ENCODE results near the gene INPP5J. TPM values are rescaled to one million over a fixed set of nuclear protein-coding genes. Genes with fewer than 3 reads are reported as not detected.

Gene INPP5J
- total and polyA plus RNA-seq, 9 donors: 0.63 to 3.1 (median 1.1) TPM

GRCh38 chr22:31079095-31079642 is 43.6 kb upstream of the INPP5J start:
- H3K27ac ChIP-seq: no peak overlapping the region
- 73 to 82% (median 81%) methylated on average over 12 of the region's 12 CpGs for WGBS, 3 donors
- H3K36me3 ChIP-seq: no peaks in the 10 kb centered on the region
- H3K4me1 ChIP-seq (ENCODE audit: insufficient read depth): peaks cover 15% of the 10 kb centered on the region
- no peaks in the 10 kb centered on the region for H3K27me3 ChIP-seq
- intact Hi-C loops (cut with DNase I): no loop called here
- TF ChIP-seq EP300 (IDR thresholded peaks at IDR 0.05): no peak
- no peaks in the 10 kb centered on the region for H3K9me3 ChIP-seq
- H3K4me3 ChIP-seq: no peak overlapping the region
- DNase-seq: peak in 1 of 5 donors; percentile 38

GRCh38 chr22:31080164-31080847 is 42.5 kb upstream of the INPP5J start:
- WGBS, 3 donors: 23 to 32% (median 25%) methylated on average over 5 of the region's 5 CpGs
- intact Hi-C loops (cut with DNase I): loop anchor here in 3 of 4 donors (2.0 to 10.0 kb wide), 5 partner anchors 36 to 436 kb away; partner anchors contain the start of genes MORC2 (in 1 of the 3) and TUG1 (in 1 of the 3)
- TF ChIP-seq EP300 (IDR thresholded peaks at IDR 0.05) (no peak), CTCF (IDR thresholded peaks at IDR 0.05) (no peak), POLR2A (IDR thresholded peaks at IDR 0.05) (no peak)
- no peak for DNase-seq
- H3K4me1 ChIP-seq (ENCODE audit: insufficient read depth): peaks cover 15% of the 10 kb centered on the region
- H3K27ac ChIP-seq: peak overlapping the region; percentile 17 to 68
- H3K36me3 ChIP-seq: no peaks in the 10 kb centered on the region
- H3K9me3 ChIP-seq: no peaks in the 10 kb centered on the region
- no peaks in the 10 kb centered on the region for H3K27me3 ChIP-seq
- peak overlapping the region; percentile 88 for H3K4me3 ChIP-seq

- Histone ChIP-seq H3K9me3 (no peaks in the 10 kb centered on the region), H3K27ac (peak within 1 kb of the TSS; percentile 42 to 68), H3K36me3 (no peaks in the 10 kb centered on the region), H3K4me1 (ENCODE audit: insufficient read depth) (peaks cover 15% of the 10 kb centered on the region), H3K27me3 (no peaks in the 10 kb centered on the region), H3K4me3 (peak within 1 kb of the TSS; percentile 88)
- 0 to 1% (median 0%) methylated on average over 23 to 63 of the region's 63 CpGs for WGBS, 3 donors
- TF ChIP-seq CTCF (IDR thresholded peaks at IDR 0.05) (no peak), POLR2A (IDR thresholded peaks at IDR 0.05) (peak; percentile 95), EP300 (IDR thresholded peaks at IDR 0.05) (no peak)
- intact Hi-C loops (cut with DNase I): loop anchor here in 3 of 4 donors (2.0 to 10.0 kb wide), 5 partner anchors 36 to 436 kb away; partner anchors contain the start of genes MORC2 (in 1 of the 3) and TUG1 (in 1 of the 3)
- peak; percentile 94 to 97 (median 96) for DNase-seq
Observed at GRCh38 chr22:31080848-31081649, 41.7 kb upstream of the INPP5J start, which contains the start of gene SMTN. TSS of gene SMTN (plus strand) at chr22:31081318. CDS start at chr22:31083259, 1,941 bp downstream.

GRCh38 chr22:31081963-31082605 is 40.7 kb upstream of the INPP5J start:
- H3K27me3 ChIP-seq: no peaks in the 10 kb centered on the region
- 6 to 15% (median 15%) methylated on average over 6 of the region's 6 CpGs for WGBS, 3 donors
- H3K27ac ChIP-seq: peak overlapping the region in 1 of 2 donors; percentile 42
- TF ChIP-seq CTCF (IDR thresholded peaks at IDR 0.05): no peak
- TF ChIP-seq EP300 (IDR thresholded peaks at IDR 0.05): no peak
- TF ChIP-seq POLR2A (IDR thresholded peaks at IDR 0.05): no peak
- peaks cover 13% of the 10 kb centered on the region for H3K4me1 ChIP-seq (ENCODE audit: insufficient read depth)
- intact Hi-C loops (cut with DNase I): loop anchor here in 3 of 4 donors (2.0 to 10.0 kb wide), 5 partner anchors 37 to 437 kb away; partner anchors contain the start of genes MORC2 (in 1 of the 3) and TUG1 (in 1 of the 3)
- H3K4me3 ChIP-seq: peak overlapping the region; percentile 88
- H3K36me3 ChIP-seq: no peaks in the 10 kb centered on the region
- H3K9me3 ChIP-seq: no peaks in the 10 kb centered on the region
- DNase-seq: peak in 2 of 5 donors; percentile 26 to 44

All from ovary (tissue), 9 donors.